Stimulated activated CD8-positive, alpha-beta memory T cell treated with anti-CD3 and anti-CD28 coated beads, Interleukin-7, amount 100 ng/mL, for 1 hour (primary cell): ENCODE measurements around the gene RIPPLY2.
"Not testable (repeated sequence)": the region's sequence is repeated elsewhere in the genome, so short reads cannot be mapped to it uniquely, and the experiment has no call there.

Experiments used
- DNase-seq, 2 donors: peaks; one replicate each; pipeline ENCODE4 v3.0.0-alpha.2; 2020; ENCODE audit warnings: low read depth in 2 of 2

RIPPLY2 gene, protein sequence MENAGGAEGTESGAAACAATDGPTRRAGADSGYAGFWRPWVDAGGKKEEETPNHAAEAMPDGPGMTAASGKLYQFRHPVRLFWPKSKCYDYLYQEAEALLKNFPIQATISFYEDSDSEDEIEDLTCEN

DNA sequence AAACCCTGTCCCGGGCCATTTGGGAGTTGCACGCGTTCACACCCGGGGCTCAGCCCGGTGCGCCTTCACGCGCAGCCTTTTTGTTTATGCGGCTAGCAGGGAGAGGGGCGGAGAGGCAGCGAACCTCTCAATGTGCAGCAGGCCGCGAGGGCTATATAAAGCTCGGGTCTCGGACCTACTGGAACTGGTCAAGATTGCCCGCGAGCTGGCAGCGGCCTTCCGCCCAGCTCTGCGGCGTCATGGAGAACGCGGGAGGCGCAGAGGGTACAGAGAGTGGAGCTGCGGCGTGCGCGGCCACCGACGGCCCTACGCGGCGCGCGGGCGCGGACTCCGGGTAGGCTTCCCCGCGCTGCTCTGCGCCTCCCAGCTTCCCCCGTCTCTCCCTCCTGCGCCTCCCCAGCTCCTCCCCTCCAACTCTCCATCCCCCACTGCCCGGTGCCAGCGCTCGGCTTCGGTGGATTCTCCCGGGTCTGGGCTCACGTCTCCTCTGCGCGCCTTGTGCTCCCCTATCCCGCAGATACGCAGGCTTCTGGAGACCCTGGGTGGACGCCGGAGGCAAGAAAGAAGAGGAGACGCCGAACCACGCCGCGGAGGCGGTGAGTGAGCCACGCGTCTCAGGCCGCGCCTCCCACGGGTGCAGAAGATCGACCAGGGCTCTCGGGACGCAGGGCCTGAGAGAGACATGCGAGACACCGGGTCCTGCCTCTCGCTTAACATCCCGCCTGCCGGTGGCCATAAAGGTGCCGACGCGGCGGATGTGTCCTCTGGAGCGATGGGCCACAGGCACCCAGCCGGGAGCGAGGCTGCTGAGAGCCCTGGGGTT is at the start of gene RIPPLY2:
Gene RIPPLY2, plus strand, starts transcription at position 183 of the 823 bp plus-strand sequence. Its CDS starts 57 bp downstream, at position 240.
- no peak for DNase-seq

DNA sequence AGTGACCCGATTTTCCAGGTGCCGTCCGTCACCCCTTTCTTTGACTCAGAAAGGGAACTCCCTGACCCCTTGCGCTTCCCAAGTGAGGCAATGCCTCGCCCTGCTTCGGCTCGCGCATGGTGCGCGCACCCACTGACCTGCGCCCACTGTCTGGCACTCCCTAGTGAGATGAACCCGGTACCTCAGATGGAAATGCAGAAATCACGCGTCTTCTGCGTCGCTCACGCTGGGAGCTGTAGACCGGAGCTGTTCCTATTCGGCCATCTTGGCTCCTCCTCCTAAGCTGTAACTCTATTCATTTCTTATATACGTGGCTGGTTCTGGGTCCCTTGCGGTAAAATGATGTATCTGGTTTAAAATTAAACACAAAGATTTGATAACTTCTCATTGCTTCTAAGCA is 49.7 kb upstream of the RIPPLY2 start:
- not testable (repeated sequence) for DNase-seq

DNA sequence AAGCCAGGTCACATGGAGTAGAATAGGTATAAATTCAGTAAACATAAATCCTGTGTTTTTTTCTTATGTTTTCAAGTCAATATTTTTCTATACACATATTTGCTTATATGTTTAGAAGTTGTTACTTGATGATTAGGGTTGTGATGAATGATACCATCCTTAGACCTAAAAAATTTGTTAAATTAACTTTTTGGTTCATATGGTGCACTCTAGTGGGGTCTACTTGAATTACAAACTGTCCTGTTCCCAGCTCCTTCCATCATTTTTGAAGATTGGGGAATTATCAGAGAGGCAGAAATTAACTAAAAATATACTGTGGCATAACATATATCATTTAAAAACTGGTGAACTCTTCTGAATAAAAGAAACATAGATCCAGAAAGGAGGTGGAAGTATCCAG is 48.3 kb upstream of the RIPPLY2 start:
- no peak for DNase-seq

DNA sequence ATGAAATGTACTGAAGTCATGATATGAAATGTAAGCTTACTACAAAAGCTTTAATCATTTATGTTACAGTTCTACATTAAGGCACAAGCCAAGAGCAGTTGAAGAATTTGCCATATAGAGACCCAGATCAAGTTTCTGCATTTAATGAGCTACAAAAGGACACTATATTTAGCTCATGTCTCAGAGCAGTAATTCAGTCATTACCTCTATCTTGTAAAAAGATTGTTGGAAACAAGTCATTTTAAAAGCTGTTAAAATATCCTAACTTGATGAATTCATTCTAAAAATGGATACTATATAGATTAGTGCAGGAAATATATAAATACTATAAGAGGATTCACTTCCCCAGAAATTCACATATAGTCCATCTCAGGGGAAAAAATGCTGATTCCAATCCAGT is 45.2 kb upstream of the RIPPLY2 start:
- DNase-seq, result no peak

DNA sequence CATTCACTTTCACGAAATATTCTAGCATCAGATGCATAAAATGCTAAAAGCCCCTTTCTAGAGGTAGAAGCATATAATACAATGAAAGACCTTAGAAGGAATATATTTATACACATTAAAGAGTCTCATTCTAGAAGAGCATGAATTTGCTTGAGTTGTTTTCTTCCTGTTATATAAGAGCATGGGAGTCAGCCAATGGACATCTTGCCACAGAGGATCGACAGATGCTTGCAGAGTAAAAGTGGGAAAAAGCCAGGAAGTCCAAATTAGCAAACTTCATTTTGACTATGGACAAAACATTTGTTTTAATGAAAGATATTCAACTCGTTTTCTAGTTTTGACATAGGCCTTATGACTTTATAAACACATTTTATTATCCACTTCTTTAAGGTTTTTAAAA is 44.2 kb upstream of the RIPPLY2 start:
- no peak for DNase-seq

DNA sequence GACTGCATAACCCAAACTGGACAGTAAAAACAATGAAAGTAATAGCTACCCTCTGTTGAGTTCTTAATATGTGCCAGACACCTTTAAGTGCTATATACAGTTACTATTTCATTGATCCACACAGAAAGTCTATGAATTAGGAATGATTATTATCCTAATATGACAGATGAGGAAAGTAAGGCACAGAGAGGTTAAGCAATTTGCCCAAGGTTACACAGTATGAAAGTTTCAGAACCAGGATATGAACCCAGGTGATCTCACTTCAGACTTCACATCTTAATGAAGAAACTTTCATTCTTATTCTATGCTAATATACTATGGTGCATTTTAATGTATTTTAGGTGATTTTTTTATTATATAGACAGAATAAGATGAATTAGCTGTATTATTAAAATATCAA is 40.6 kb upstream of the RIPPLY2 start:
- DNase-seq, result no peak

DNA sequence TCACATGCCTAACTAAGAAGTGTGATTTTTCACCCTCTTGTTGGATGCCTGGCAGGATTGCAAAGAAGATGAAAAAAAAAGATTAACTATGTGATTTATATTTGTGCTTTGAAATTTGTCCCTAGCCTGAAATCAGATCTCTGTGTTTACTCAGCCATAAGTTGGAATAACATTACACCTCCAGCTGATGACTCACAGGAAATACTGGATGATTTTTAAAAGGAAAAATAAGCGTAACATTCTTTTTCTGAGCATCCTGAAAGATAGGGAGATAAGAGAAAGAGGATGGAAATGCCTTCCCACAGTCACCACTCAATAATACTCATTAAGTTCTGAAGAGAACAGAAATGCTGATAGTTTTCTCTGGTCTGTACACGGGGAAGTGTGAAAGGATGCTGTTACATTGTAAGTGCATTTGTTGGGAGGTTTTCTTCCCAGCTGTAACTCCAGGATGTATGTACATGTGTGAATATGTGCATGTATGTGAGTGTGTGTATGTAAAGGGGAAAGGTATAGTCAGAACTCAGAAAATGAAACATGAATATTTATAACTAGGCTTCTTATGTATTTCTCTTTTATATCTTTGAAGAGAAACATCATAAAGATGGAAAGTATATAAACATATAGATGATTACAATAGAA is 37.4 kb upstream of the RIPPLY2 start:
- DNase-seq, result no peak

DNA sequence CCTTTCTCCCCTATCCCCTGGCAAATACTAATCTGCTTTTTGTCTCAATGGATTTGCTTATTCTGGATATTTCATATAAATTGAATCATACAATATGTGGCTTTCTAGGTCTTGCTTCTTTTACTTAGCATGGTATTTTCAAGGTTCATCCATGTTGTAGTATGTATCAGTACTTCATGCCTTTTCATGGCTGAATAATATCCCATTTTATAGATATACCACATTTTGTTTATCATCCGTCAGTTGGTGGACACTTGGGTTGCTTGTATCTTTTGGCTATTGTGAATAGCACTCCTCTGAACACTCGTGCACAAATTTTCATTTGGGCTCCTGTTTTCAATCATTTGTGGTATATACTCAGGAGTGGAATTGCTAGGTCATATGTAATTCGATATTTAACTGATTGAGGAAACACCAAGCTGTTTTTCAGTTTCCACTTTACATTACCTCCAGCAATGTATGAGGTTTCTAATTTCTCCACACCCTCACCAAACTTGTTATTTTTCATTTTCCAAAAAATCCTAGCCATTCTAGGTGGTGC is 30.5 kb upstream of the RIPPLY2 start:
- no peak for DNase-seq

DNA sequence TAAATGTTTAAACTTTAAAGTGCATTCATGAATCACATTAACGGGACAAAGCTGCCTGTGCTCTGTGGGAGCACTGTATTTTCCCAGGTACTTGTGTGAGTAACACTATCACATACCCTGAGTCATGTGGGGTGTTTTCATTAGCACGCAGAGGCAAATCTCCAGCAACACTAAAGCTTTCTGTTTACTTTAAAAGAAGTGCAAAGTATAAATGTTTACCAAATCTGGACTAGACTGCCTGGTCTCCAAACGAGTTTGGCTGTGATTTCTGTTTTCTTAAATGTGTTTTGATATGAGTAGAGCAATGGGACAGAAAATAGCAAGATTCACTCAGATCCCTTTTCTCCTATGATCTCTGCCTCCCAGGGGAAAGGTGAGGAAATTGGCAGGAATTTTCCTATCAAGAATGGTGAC is 28.8 kb upstream of the RIPPLY2 start:
- no peak for DNase-seq

DNA sequence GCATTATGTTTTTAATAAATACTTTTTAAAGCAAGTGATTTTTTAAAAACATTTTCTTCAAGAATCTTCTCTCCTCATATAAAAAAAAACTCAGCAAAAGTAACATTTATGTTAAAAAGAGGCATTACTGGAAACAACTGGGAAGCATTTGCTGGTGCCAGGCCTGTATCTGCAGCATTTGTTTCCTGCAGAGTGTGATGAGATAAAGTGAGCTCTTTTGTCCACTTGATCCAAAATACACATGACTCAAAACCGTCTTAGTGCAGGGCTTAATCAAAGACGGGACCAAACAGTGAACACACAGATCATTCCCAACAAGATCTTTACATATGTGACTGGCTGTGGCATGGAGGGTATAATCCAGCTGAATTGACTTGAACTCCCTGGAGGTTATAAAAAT is 28.3 kb upstream of the RIPPLY2 start:
- no peak for DNase-seq

DNA sequence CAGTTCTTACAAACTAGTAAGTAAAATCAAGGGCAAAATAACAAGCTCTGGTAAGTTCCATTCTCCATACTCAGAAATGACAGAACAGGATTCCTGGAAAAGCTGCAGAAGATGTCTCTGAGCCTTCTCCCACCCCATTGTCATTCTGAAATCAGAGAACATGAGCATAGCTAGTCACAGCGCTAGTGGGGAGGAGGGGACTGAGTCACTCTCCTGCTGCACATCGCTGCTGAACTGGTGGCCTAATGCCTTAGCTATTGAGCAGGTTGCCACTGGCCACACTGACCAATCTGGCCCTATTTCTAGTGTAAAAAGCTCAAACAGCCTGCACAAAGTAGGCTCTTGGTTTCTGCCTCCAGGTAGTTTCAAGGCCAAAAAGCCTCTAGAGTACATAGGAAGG is 26.1 kb upstream of the RIPPLY2 start:
- DNase-seq, result no peak

DNA sequence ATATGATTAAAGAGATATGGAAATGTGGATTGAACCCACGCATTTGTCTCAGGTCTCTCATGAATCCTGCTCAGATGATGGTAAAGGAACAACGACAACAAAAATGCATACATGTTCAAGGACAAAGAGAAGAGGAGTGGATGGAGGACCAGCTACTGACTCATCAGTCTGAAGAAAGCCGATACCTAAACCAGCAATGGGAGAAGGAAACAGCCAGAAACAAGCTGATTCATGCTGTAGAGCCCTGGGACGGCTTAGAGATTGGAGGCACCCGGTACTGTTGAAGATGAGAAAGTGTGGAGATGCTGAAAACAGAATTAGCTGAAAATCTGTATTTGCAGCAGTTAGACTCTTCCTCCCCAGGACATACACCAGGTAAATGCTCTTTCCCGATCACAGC is 14.4 kb upstream of the RIPPLY2 start:
- no peak for DNase-seq

DNA sequence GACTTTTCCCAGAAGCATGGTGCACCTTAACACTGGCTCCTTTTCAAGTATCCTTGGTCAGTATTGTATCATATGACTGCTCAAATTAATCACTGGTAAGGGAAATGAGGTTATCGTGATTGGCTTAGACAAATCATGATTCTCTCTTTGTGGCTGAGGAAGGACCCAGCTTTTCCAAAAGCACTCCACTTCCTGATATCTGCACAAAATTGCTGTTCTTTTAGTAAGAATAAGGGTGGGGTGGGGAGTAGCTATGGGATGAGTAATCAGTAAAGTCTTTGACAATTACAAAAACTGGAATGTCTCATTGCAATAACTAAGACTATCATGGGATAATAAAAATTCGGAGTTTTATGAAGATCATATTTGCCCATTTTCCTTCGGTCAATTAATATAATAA is 9.0 kb upstream of the RIPPLY2 start:
- no peak for DNase-seq

DNA sequence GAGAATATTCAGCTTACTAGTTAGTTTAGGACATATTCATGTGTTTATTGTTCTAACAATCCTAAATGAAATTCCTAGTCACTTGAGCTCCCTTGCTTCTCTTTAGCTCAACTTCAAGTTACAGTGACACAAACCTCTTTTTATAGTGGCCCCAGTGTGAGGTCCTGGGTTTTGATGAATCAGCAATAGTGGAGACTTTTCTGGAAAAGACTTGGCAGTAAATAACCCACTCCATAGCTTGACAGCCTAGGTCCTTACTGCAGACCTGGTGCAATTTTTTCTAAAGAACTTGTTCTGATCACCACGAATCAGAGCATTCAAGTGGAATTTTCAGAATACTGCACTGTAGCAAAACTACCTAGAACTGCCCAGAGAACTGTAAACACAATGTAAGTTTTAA is 6.9 kb upstream of the RIPPLY2 start:
- no peak for DNase-seq

DNA sequence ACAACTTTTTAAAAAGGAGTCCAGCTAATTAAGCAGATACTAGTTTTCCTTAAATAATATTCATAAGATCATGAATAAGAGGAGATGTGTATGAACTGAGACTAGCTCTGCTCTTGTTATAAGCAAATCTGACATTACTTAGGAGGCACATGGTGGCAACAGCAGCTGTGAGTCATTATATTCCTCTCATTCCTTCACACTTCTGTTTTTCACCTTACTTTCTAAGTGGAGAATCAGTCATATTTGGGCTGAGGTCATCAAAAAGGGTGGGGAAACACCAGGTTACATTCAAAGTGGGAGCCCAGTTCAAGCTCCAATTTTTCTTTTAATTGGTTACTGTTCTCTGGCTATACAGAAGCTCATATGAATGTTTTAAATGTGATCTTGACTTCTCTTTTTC is 6.0 kb upstream of the RIPPLY2 start:
- no peak for DNase-seq

DNA sequence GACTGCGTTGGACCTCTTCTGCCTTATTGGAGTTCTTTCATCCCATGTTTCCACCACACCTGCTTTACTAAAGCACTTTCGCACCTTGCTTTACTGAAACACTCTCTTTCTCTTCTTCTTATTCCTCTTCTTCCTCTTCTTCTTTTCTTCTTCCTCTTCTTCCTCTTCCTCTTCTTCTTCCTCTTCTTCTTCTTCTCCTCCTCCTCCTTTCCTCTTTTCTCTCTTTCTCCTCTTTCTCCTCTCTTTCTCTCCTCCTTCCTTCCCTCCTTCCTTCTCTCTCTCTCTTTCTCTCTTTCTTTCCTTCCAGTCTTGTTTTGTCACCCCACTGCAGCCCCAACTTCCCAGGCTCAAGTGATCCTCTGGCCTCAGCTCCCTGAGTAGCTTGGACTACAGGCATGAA is 4.0 kb upstream of the RIPPLY2 start:
- DNase-seq, result no peak

DNA sequence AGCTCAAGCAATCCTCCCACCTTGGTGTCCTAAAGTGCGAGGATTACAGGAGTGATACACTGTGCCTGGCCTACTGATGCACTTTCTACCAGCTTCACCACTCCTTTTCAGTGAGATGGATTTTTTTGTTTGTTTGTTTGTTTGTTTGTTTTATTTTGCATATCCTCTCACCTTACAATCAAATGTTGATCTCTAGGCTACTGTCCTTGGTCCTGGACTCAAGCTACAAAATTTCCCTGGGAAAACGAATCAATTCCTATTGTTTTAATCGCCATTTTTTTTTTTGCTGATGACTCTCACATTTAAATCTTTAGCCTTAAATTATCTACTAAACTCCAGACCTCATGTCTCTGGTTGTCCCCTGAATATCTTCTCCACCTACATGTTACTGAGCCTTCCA is 3.5 kb upstream of the RIPPLY2 start:
- DNase-seq, result no peak

DNA sequence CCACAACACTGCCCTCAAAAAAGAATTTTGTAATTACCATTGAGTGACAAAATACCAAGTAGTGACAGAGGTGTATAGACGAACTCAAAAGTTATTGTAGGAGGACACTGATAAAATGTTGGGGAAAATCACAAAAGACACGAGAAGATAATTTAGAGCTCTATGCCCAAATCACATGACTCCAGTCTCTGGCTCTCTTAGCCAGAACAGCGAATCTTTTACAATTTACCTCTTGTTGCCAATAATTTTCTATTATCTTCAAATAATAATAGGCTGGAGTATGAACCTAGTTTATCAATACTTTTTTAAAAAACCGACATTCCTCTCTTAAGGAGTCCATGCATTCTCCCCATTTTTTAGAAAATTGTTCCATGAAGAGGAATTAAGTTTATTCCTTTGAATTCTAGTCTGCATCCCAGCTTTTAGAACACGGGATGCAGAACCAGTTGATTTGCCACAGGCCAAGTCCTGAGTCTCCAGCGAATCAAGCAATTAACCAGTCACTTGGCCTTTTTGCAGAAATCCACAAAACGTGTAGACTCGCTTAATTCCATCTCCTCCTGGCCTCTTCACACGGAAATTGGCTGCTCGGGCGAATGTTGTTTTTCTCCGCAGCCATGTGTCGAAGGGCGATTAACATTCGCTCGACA is 507 bp upstream of the RIPPLY2 start:
- no peak for DNase-seq

DNA sequence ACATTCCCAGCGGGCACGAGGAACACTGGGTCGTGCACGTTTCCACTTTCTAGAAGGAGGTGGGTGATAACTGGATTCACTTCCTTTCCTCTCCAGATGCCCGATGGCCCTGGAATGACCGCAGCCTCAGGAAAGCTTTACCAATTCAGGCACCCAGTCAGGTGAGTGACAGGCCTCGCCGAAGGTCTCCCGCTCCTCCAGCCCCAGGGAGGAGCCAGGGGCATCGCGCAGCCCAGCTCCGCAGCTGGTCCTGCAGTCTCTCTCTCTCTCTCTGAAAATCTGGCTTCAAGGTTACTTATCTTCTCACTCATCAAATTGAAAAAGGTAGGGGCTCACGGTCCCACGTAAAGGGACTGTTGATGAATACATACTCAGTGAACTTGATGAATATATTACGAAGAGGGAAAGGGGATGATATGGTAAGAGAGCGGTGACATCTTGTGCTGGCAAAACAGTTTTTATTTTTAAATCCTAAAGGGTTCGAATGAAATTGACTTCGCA is 891 bp downstream of the RIPPLY2 start:
- no peak for DNase-seq

DNA sequence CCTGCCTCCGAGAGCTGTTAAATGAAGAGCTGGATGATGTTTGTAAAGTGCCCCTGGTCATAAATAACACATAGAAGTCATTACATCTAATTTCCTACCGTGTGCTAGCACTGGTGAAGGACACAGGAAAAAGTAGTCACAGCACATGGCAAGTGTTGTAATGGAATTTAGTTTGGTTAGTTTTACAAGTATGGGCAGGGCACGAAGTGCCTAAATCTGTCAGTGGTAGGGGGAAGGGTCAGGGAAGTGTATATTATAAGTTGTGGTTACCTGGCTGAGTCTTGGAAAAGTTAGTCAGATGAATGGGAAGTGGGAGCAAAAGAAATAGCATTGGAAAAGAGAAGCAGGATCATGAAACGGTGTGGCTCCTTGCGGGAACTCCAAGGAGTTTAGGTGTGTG is 1.6 kb downstream of the RIPPLY2 start:
- DNase-seq, result no peak

DNA sequence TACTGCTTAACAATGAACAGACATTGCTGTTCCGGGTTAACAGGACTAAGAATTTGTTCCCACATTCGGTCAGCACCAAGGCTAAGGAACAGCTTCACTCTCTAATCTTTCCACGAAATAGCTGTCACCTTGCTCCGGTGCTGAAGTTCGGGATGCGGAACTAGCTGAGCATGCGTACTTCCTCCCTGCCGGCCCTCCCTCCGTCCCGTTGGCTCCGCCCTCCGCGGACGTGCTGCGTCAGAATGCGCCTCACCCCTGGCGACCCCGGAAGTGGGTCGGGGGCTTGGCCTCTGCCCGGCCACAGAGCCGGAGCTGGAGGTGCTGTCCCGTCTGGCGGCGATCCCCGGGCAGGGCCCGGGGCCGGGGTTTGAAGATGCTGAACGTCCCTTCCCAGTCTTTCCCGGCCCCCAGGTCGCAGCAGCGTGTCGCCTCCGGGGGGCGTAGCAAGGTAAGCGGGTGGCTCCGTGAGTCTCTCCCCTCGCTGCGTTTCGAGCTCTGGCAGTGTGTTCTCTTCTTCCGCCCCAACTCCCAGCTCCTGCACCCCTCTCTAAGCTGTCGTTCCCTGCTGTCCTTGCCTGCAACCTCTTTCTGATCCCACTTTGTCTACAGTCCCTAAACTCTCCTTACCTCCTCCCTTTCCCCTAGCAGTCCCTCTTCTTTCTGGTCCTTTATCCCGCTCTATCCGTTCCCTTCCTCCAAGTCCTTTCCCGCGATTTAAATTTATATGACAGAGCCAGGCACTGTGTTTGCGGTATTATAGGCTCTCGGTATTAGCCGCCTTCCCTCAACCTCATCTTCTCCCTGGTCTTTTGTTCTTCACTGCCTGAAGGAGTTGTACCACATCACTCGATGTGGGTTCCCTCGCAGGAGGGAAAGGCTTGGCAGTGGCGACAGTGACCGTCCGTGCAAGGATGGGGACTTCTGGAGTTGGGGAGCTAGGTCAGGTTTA is 6.5 kb downstream of the RIPPLY2 start, which contains the start of gene CYB5R4:
Gene CYB5R4, plus strand, starts transcription at position 280 of the 949 bp plus-strand sequence. Its CDS starts 94 bp downstream, at position 374.
- DNase-seq, result peak; percentile 87 to 88
